K562 (cell line): Measurements from ENCODE around the gene CNTD1. TPM values are rescaled to one million over a fixed set of nuclear protein-coding genes. Genes with fewer than 3 reads are reported as not detected.

Experiments used
- ATAC-seq: fragments of 200-7000 bp; cut with Tn5 transposase; 3 replicates; pipeline ENCODE4 v1.9.1; 2020; ENCODE audit warnings: moderate library complexity
- BruUV-seq: library from RNA; stranded (reverse); fragments of 400-500 nt; replicated peaks from 2 replicates; lab custom pipeline; 2021; lab: Mats Ljungman, UMichigan
- CTCF ChIA-PET: fragments of 300-600 bp; formaldehyde crosslinking; extraction: SDS; loops from one replicate; lab custom pipeline; 2021; ENCODE audit warnings: low intra/inter-chr PET ratio; lab: Yijun Ruan, JAX
- POLR2A ChIA-PET: fragments of 300-600, 350-650 bp; sonication (Branson Sonifier 250); formaldehyde crosslinking; extraction: SDS; loops from one replicate; lab custom pipeline; 2021; ENCODE audit warnings: antibody characterized with exemption, inconsistent platforms; lab: Yijun Ruan, JAX
- DNase-seq, 4 experiments: peaks; one replicate each; pipeline versions ENCODE4 v3.0.0 to v3.0.0-alpha.2; 2011 to 2018; ENCODE audit warnings: low spot score in 3 of 4, mixed read lengths in 3 of 4; ENCODE audit errors: extremely low read depth in 1 of 4
- FAIRE-seq: peaks from 2 replicates; lab custom pipeline; 2011; peaks lifted over from hg19 to GRCh38; lab: Jason Lieb, UNC
- H2AFZ ChIP-seq: 2 replicates; pipeline ENCODE4 v1.6.0; 2011; ENCODE audit warnings: low read depth, low read length, control low read depth, inconsistent platforms
- H3K27ac ChIP-seq: fragments of 200-600 bp; 3 replicates; pipeline ENCODE4 v1.8.0; 2011; ENCODE audit warnings: low read depth, mild to moderate bottlenecking, control low read depth, inconsistent platforms, low read length, moderate library complexity, mixed read lengths; ENCODE audit errors: extremely low read depth
- H3K27me3 ChIP-seq, 2 experiments: fragments of 300-600 bp in 1 of 2; 2 replicates in 1 of 2; 3 replicates in 1 of 2; pipeline versions ENCODE4 v1.6.0 to v1.8.0; 2011; ENCODE audit warnings: inconsistent platforms in 2 of 2, low read length in 2 of 2, mild to moderate bottlenecking in 1 of 2, mixed read lengths in 1 of 2, moderate library complexity in 1 of 2; ENCODE audit not compliant: control insufficient read depth in 2 of 2, insufficient read depth in 2 of 2
- H3K36me3 ChIP-seq: fragments of 300-600 bp; 3 replicates; pipeline ENCODE4 v1.8.0; 2011; ENCODE audit warnings: mild to moderate bottlenecking, low read length, inconsistent platforms; ENCODE audit not compliant: control insufficient read depth, insufficient read depth
- H3K4me1 ChIP-seq, 2 experiments: fragments of 200-600 bp in 1 of 2; replicated peaks in 1 of 2; 2 replicates in 1 of 2; 3 replicates in 1 of 2; pipeline versions ENCODE4 v1.5.1 to v1.8.0; 2011; ENCODE audit warnings: inconsistent platforms in 2 of 2, low read length in 2 of 2, mild to moderate bottlenecking in 1 of 2, mixed read lengths in 1 of 2, moderate library complexity in 1 of 2; ENCODE audit not compliant: control insufficient read depth in 2 of 2, insufficient read depth in 2 of 2
- H3K4me2 ChIP-seq: 2 replicates; pipeline ENCODE4 v1.6.1; 2011; ENCODE audit warnings: low read length, control low read depth, inconsistent platforms, mixed read lengths; ENCODE audit not compliant: insufficient read depth
- H3K4me3 ChIP-seq: fragments of 200-600 bp; sonication (generic), shearing (Covaris generic); 2 replicates; pipeline ENCODE4 v1.5.1; 2016; ENCODE audit warnings: control low read depth, inconsistent platforms
- H3K79me2 ChIP-seq: fragments of 200-600 bp; 3 replicates; pipeline ENCODE4 v1.8.0; 2011; ENCODE audit warnings: low read length, inconsistent platforms; ENCODE audit not compliant: control insufficient read depth, insufficient read depth
- H3K9ac ChIP-seq, 2 experiments: 2 replicates each; pipeline versions ENCODE4 v1.6.0 to v1.6.1; 2011; ENCODE audit warnings: low read depth in 2 of 2, low read length in 2 of 2, control low read depth in 1 of 2, inconsistent platforms in 1 of 2, mild to moderate bottlenecking in 1 of 2, mixed read lengths in 1 of 2; ENCODE audit not compliant: insufficient read depth in 1 of 2
- H3K9me1 ChIP-seq: one replicate; pipeline ENCODE4 v1.6.0; 2011; ENCODE audit warnings: inconsistent platforms, mild to moderate bottlenecking, low read length, moderate library complexity; ENCODE audit not compliant: control insufficient read depth, insufficient read depth
- H3K9me3 ChIP-seq: replicated peaks from 2 replicates; pipeline ENCODE4 v1.5.1; 2011; ENCODE audit warnings: low read depth, low read length, inconsistent platforms; ENCODE audit not compliant: control insufficient read depth, insufficient read depth
- H4K20me1 ChIP-seq: replicated peaks from 2 replicates; pipeline ENCODE4 v1.6.1; 2011; ENCODE audit warnings: low read length, inconsistent platforms, mixed read lengths; ENCODE audit not compliant: control insufficient read depth, insufficient read depth
- TAF9B ChIP-seq: fragments of 450-650 bp; IDR thresholded peaks from 2 replicates; pipeline ENCODE4 v1.6.1; 2018; ENCODE audit warnings: mild to moderate bottlenecking; ENCODE audit not compliant: partially characterized antibody
- ZNF395 ChIP-seq: fragments of 200-800 bp; sonication (Bioruptor generic); IDR thresholded peaks from 2 replicates; pipeline ENCODE4 v1.6.1; 2017; ENCODE audit warnings: missing genetic modification characterization, missing compliant biosample characterization
- ZNF512 ChIP-seq: IDR thresholded peaks from 2 replicates; pipeline ENCODE4 v1.6.1; 2016; ENCODE audit warnings: missing genetic modification characterization, missing compliant biosample characterization
- WGBS: fragments of 100-300 bp; shearing (Covaris generic); methylation state at CpG from one replicate; pipeline ENCODE4 v1.1.6; 2016; ENCODE audit warnings: low coverage, mixed read lengths; ENCODE audit not compliant: insufficient coverage; ENCODE audit errors: missing lambda C conversion rate; 5-methylcytosine and 5-hydroxymethylcytosine counted together
- in situ Hi-C: fragments of 300-500 bp; cut with MboI; formaldehyde crosslinking; loops from 4 replicates; pipeline ENCODE4 v1.15.0; 2018; ENCODE audit warnings: inconsistent platforms, mixed read lengths
- intact Hi-C: fragments of 100-400 bp; cut with micrococcal nuclease; formaldehyde crosslinking; loops from 2 replicates; pipeline ENCODE4 v1.14.2; 2022
- polyA plus RNA-seq, 8 experiments: library from polyadenylated mRNA; depleted of rRNA in 4 of 8; stranded (reverse) in 5 of 8; unstranded in 3 of 8; fragments of >200 nt; fragmentation: Nextera tagmentation in 2 of 8; fragmentation: Illumina TruSeq in 1 of 8; extraction: Ambion mirVana in 2 of 8; extraction: Trizol in 1 of 8; gene quantifications; 2 replicates each; pipeline versions ENCODE4 v1.2.1 to v1.2.3, GENCODE V29; 2011 to 2014; ENCODE audit warnings: inconsistent platforms in 1 of 8, missing spikeins in 1 of 8
- total RNA-seq, 7 experiments: library from RNA; depleted of rRNA in 6 of 7; stranded (reverse); fragments of >200 nt in 6 of 7; fragmentation: Illumina TruSeq in 2 of 7; extraction: Trizol in 2 of 7; gene quantifications; 2 replicates each; pipeline versions ENCODE4 v1.2.1 to v1.2.3, GENCODE V29; 2011 to 2021; ENCODE audit warnings: low replicate concordance in 1 of 7

CNTD1 gene
- total and polyA plus RNA-seq, 9 of the 15 experiments (the other 6 are each of a cell fraction or from before 2014, with no cell fraction given), result 0.12 to 0.86 (median 0.41) TPM; not detected in 1

- 0 out of 2 replicates have a peak, but pooled peaks have one; percentile 44 for TF ChIP-seq ZNF395 (CRISPR knock-in tag)
These were observed 25.2 kb upstream of the CNTD1 start, which contains the start of gene VPS25 (continued) for GRCh38 chr17:42773290-42774035.

- WGBS, result 28% methylated on average over 3 of the region's 3 CpGs
- intact Hi-C loops (loop anchor here (2.0 kb wide), 1 partner anchor 51 kb away; the partner anchor contains the start of gene BECN1), in situ Hi-C loops (no loop called here)
- Histone ChIP-seq H2AFZ (no peak overlapping the region), H4K20me1 (no peaks in the 10 kb centered on the region), H3K9me3 (no peaks in the 10 kb centered on the region), H3K9me1 (no peaks in the 10 kb centered on the region), H3K36me3 (peaks cover 43% of the 10 kb centered on the region), H3K9ac (peak overlapping the region; percentile 88 to 95), H3K4me1 (peaks cover 34 to 47% of the 10 kb centered on the region in 2 experiments), H3K27me3 (no peaks in the 10 kb centered on the region), H3K4me3 (peak overlapping the region; percentile 84), H3K4me2 (peak overlapping the region; percentile 97), H3K79me2 (peaks cover 23% of the 10 kb centered on the region), H3K27ac (peak overlapping the region; percentile 85)
- CTCF ChIA-PET, result interaction anchor here (0.6 to 0.7 kb wide), 2 partner anchors 156 to 187 kb away, joined by 3 read pairs; no protein-coding TSS in a partner anchor
- FAIRE-seq (no peak), ATAC-seq (no peak), DNase-seq (no peak)
- POLR2A ChIA-PET, result interaction anchor here (0.6 to 1.5 kb wide), 7 partner anchors 9 to 196 kb away, joined by 3 to 12 read pairs (median 3); partner anchors contain the start of genes AARSD1, RAMP2, RETREG3 and TUBG1
- TF ChIP-seq TAF9B (no peak), ZNF512 (tag) (0 out of 2 replicates have a peak, but pooled peaks have one; percentile 15)
- no TSS peak for BruUV-seq
These were observed 24.5 kb upstream of the CNTD1 start for GRCh38 chr17:42774066-42774745.
